Breast epithelium (tissue), 4 donors: ENCODE data around the gene TNFSF13. TPM values are rescaled to one million over a fixed set of nuclear protein-coding genes. Genes with fewer than 3 reads are reported as not detected.
A peak's percentile ranks its signal among the peaks of the same experiment; 100 is the strongest.

Source experiments
- DNase-seq, 2 donors: peaks; one replicate each; pipeline ENCODE4 v3.0.0-alpha.2; 2019; ENCODE audit warnings: low spot score in 2 of 2
- H3K27ac ChIP-seq, 2 donors: fragments of 200-600 bp; sonication (generic) in 1 of 2; one replicate each; pipeline ENCODE4 v1.5.1; 2016 to 2019; ENCODE audit warnings: mild to moderate bottlenecking in 1 of 2
- H3K27me3 ChIP-seq, 2 donors: fragments of 200-600 bp; sonication (generic) in 1 of 2; one replicate each; pipeline versions ENCODE4 v1.5.1 to v1.6.0; 2017 to 2019; ENCODE audit warnings: control low read depth in 1 of 2, mild to moderate bottlenecking in 1 of 2
- H3K36me3 ChIP-seq: fragments of 200-600 bp; one replicate; pipeline ENCODE4 v1.5.1; 2019
- H3K4me1 ChIP-seq, 2 donors: fragments of 200-600 bp; sonication (generic); one replicate each; pipeline ENCODE4 v1.5.1; 2016 to 2019; ENCODE audit warnings: control low read depth in 1 of 2
- H3K4me3 ChIP-seq, 3 donors: fragments of 200-600 bp; sonication (generic); 1 replicate in 2 of 3; 2 replicates in 1 of 3; pipeline ENCODE4 v1.5.1; 2016 to 2019; ENCODE audit warnings: mild to moderate bottlenecking in 3 of 3, moderate library complexity in 2 of 3
- H3K9me3 ChIP-seq, 2 donors: fragments of 200-600 bp; sonication (generic) in 1 of 2; one replicate each; pipeline ENCODE4 v1.5.1; 2016 to 2019; ENCODE audit warnings: control low read depth in 1 of 2
- POLR2A ChIP-seq: fragments of 450-650 bp; IDR thresholded peaks from one replicate; pipeline ENCODE4 v1.6.1; 2016; ENCODE audit warnings: antibody characterized with exemption, mild to moderate bottlenecking, moderate library complexity
- POLR2AphosphoS5 ChIP-seq, 3 donors: sonication (generic); formaldehyde crosslinking; IDR thresholded peaks; one replicate each; pipeline ENCODE4 v1.6.1; 2017; ENCODE audit warnings: antibody characterized with exemption in 3 of 3
- intact Hi-C: fragments of 100-400 bp; cut with DNase I; formaldehyde crosslinking; loops from one replicate; pipeline ENCODE4 v1.15.1; 2023; ENCODE audit warnings: low total_unique reads
- total RNA-seq, 3 donors: library from RNA; depleted of rRNA; stranded (reverse); fragments of >200 nt; gene quantifications; one replicate each; pipeline ENCODE4 v1.1.0, GENCODE V29; 2016
- TF ChIP-seq, protein P1 (sequence below), 3 donors: fragments of 450-650 bp; IDR thresholded peaks; one replicate each; pipeline ENCODE4 v1.5.1; 2016 to 2017; ENCODE audit warnings: antibody characterized with exemption in 3 of 3, mild to moderate bottlenecking in 3 of 3, moderate library complexity in 3 of 3

The TNFSF13 gene
- total RNA-seq, 3 donors from 2014 or later: 25.2 to 36.7 (median 33.6) TPM

DNA sequence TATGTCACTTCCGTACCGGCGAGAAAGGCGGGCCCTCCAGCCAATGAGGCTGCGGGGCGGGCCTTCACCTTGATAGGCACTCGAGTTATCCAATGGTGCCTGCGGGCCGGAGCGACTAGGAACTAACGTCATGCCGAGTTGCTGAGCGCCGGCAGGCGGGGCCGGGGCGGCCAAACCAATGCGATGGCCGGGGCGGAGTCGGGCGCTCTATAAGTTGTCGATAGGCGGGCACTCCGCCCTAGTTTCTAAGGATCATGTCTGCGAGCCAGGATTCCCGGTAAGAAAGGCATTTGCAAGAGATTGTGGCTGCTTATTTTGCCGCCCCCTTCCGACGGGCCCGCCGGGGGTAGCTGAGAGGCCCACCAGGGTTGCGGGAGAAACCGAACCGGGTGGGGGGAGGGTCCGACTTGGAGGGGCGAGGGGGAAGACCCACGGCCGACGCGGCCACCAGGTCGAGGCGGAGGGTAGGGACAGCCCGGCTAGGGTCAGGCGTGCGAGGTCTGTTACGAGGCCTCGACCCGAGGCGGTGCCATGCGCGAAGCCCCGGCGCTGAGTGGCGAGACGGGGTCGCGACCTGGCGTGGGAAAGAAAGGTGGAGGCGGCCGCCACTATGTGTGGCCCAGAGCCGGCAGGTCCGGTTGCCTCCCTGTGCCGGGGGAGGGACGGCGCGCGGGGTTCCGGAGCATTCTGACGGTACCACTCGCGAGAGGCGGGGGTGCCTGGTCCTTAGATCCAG lies 14.2 kb downstream of the TNFSF13 start:
- TF ChIP-seq POLR2AphosphoS5 (IDR thresholded peaks at IDR 0.05) (peak; percentile 98 to 99 (median 99)), POLR2A (peak; percentile 98)
- TF ChIP-seq, protein P1, sequence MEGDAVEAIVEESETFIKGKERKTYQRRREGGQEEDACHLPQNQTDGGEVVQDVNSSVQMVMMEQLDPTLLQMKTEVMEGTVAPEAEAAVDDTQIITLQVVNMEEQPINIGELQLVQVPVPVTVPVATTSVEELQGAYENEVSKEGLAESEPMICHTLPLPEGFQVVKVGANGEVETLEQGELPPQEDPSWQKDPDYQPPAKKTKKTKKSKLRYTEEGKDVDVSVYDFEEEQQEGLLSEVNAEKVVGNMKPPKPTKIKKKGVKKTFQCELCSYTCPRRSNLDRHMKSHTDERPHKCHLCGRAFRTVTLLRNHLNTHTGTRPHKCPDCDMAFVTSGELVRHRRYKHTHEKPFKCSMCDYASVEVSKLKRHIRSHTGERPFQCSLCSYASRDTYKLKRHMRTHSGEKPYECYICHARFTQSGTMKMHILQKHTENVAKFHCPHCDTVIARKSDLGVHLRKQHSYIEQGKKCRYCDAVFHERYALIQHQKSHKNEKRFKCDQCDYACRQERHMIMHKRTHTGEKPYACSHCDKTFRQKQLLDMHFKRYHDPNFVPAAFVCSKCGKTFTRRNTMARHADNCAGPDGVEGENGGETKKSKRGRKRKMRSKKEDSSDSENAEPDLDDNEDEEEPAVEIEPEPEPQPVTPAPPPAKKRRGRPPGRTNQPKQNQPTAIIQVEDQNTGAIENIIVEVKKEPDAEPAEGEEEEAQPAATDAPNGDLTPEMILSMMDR (IDR thresholded peaks at IDR 0.05): peak in 1 of 3 donors; percentile 24
- H3K36me3 ChIP-seq: peaks cover 16% of the 10 kb centered on the region
- intact Hi-C loops: no loop called here
- H3K4me1 ChIP-seq: peaks cover 8 to 9% of the 10 kb centered on the region in 2 donors
- no peaks in the 10 kb centered on the region for H3K27me3 ChIP-seq
- peak overlapping the region; percentile 92 to 100 (median 100) for H3K4me3 ChIP-seq
- H3K27ac ChIP-seq: peak overlapping the region; percentile 98
- H3K9me3 ChIP-seq: no peaks in the 10 kb centered on the region
- peak; percentile 100 for DNase-seq

DNA sequence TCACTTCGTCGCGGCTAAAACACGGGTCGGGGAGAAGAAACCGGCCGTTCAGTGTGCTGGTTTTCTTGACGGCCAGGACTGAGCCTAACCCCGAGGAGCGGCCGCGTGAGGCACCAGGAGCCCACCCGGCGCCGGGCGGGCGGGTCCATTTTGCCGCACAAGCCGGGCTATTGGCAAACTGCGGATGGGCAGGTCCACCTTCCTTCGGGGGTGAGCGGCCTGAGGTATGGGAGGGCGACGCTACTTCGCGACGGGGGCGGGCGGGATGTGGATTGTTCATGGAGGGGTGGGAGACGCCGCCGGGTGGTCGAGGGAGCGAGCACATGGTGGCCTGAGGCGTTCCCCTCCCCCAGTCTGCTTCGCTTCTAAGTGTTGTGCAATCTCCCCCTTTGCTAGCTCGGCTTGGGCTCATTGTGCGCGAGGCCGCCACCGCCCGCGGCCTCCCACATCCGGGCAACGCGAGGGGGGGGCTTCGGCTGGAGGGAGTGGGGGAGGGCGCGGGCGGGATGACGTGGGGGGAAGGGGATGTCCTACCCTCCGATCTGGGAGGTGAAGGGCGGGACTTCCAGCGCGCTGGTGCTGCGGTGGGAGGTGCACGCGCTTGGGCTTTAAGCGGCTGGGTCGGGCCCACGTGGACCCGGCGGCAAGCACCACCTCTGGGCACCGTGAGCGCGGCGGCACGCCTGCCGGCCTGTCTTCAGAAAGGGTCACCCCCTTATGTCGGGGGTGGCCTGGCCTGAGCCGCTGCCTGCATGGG lies 15.0 kb downstream of the TNFSF13 start:
- H3K9me3 ChIP-seq: no peaks in the 10 kb centered on the region
- peak overlapping the region; percentile 98 for H3K27ac ChIP-seq
- H3K4me1 ChIP-seq: peaks cover 8 to 9% of the 10 kb centered on the region in 2 donors
- peaks cover 16% of the 10 kb centered on the region for H3K36me3 ChIP-seq
- intact Hi-C loops: no loop called here
- DNase-seq: peak; percentile 87 to 91
- H3K27me3 ChIP-seq: no peaks in the 10 kb centered on the region
- TF ChIP-seq, protein P1 (IDR thresholded peaks at IDR 0.05): no peak
- TF ChIP-seq POLR2A (no peak), POLR2AphosphoS5 (IDR thresholded peaks at IDR 0.05) (peak; percentile 87 to 98 (median 93))
- peak overlapping the region; percentile 92 to 100 (median 100) for H3K4me3 ChIP-seq

DNA sequence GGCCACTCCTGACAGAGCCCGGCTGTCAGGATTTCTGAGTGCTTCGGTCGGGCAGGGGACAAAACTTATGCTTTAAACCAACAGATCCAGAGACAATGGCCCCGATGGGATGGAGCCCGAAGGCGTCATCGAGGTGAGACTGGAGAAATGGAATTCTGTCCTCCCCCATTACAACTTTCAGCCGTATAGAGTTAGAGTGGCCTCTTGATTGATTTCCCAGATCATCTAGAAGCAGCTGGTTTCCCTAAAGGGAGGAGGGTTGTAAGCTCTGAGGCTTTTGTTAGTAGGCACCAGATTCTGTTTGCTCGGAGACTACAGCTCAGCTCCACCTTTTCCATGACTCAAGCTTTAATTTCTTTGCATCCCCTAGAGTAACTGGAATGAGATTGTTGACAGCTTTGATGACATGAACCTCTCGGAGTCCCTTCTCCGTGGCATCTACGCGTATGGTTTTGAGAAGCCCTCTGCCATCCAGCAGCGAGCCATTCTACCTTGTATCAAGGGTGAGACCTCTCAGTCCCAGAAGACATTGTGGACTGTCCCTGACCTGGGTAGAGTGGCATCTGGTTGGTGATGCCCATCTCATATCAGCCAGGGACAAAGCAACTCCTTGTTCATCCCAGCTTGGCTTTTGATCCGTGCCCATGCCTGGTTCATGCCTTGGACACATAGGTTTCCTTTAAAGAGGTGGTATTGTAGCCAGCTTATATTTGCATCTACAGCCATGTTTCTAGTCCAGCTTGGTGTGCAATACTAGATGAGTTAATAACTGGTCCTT lies 15.8 kb downstream of the TNFSF13 start:
- H3K9me3 ChIP-seq: no peaks in the 10 kb centered on the region
- H3K27me3 ChIP-seq: no peaks in the 10 kb centered on the region
- peaks cover 16% of the 10 kb centered on the region for H3K36me3 ChIP-seq
- peak overlapping the region; percentile 98 for H3K27ac ChIP-seq
- intact Hi-C loops: no loop called here
- DNase-seq: no peak
- H3K4me1 ChIP-seq: peaks cover 9 to 11% of the 10 kb centered on the region in 2 donors
- no peak for TF ChIP-seq POLR2A
- peak in 1 of 3 donors; percentile 22 for TF ChIP-seq POLR2AphosphoS5 (IDR thresholded peaks at IDR 0.05)
- TF ChIP-seq, protein P1 (IDR thresholded peaks at IDR 0.05): no peak
- H3K4me3 ChIP-seq: peak overlapping the region; percentile 92 to 100 (median 100)

DNA sequence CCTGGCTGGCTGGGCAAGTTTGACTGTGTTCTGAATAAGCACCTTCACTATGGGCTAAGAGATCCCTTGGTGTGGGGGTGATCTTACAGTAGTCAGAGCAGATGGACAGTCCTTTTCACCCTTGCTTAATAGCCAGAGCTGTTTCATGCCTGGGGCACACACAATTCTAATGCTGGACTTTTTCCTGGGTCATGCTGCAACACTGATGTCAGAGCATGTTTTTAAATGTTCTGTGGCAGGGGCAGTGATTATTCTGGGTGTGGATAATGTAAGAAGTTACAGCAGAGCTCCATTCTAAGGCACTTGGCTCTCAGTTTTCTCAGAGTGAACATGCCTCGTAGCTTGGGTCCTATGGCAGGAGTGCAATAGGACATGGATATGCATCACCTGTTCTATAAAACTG lies 16.9 kb downstream of the TNFSF13 start:
- Histone ChIP-seq H3K9me3 (no peaks in the 10 kb centered on the region), H3K36me3 (peaks cover 16% of the 10 kb centered on the region), H3K4me3 (peak overlapping the region in 2 of 3 donors; percentile 2 to 92), H3K27me3 (no peaks in the 10 kb centered on the region), H3K27ac (peak overlapping the region; percentile 98), H3K4me1 (peaks cover 13 to 16% of the 10 kb centered on the region in 2 donors)
- TF ChIP-seq POLR2AphosphoS5 (IDR thresholded peaks at IDR 0.05): no peak
- intact Hi-C loops: no loop called here
- no peak for DNase-seq

DNA sequence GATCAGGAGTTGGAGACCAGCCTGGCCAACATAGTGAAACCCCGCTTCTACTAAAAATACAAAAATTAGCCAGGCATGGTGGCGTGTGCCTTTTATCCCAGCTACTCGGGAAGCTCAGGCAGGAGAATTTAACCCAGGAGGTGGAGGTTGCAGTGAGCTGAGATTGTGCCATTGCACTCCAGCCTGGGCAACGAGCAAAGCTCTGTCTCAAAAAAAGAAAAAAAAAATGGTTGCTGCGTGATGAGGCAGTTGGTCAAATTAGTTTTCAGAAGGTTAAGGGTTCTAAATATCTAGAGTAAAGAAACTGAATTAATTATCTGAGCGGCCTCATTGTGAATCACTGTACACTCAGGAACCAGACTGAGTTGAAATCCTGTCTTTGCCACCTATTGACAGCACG lies 17.4 kb downstream of the TNFSF13 start:
- Histone ChIP-seq H3K27me3 (no peaks in the 10 kb centered on the region), H3K4me1 (peaks cover 13 to 16% of the 10 kb centered on the region in 2 donors), H3K36me3 (peaks cover 16% of the 10 kb centered on the region), H3K9me3 (no peaks in the 10 kb centered on the region), H3K27ac (peak overlapping the region in 1 of 2 donors; percentile 98), H3K4me3 (peak overlapping the region in 2 of 3 donors; percentile 2 to 92)
- intact Hi-C loops: no loop called here
- TF ChIP-seq POLR2A (no peak), POLR2AphosphoS5 (IDR thresholded peaks at IDR 0.05) (no peak)
- TF ChIP-seq, protein P1 (IDR thresholded peaks at IDR 0.05): no peak
- DNase-seq: no peak
